ENCODE data around the gene KCNH2. TPM values are rescaled to one million over a fixed set of nuclear protein-coding genes. Genes with fewer than 3 reads are reported as not detected.

The KCNH2 gene
- total RNA-seq, 2 donors from 2014 or later = 27.3 to 37.3 TPM

- intact Hi-C loops (cut with DNase I) = loop anchor here in 1 of 2 donors (10.0 kb wide), 1 partner anchor 196 kb away; no protein-coding TSS in a partner anchor
- no peak for DNase-seq (ENCODE audit: low spot score)
These were observed 2.5 kb upstream of the KCNH2 start for GRCh38 chr7:150980663-150981062.

- intact Hi-C loops (cut with DNase I) = loop anchor here in 1 of 2 donors (10.0 kb wide), 1 partner anchor 195 kb away; no protein-coding TSS in a partner anchor
- no peak for DNase-seq (ENCODE audit: low spot score)
These were observed 1.7 kb upstream of the KCNH2 start for GRCh38 chr7:150979713-150980390.

DNA sequence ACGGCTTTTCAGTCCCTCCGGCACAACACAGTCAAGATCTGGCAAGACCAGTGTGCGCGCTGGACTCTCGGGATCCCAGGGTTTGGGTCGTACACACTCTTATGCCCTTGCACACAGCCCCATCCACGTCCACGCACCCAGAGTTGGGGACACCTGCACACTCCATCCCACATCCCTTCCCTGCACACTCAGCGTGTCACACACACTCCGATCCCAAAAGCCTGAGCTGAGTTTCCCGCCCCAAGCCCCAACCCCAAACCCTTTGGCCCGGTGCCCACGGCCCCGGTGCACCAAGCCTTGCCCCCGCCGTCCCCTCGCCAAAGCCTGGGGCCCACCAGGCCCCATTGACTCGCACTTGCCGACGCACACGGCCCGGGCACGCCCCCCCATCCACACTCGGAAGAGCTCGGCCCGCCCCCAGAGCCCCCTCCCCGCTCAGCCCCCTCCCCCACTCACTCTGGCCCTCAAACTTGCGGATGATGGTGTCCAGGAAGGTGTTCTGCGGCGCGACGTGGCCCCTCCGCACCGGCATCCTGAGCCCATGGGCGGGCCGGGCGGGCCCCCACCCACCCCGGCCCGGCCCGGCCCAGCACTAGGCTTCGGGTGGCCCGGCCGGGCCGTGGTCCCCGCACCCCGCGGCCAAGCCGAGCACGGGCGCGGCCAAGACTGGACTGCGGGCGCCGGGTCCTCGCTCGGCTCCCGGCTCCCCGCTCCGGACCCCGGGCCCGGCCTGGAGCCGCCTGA is 567 bp downstream of the KCNH2 start:
- intact Hi-C loops (cut with DNase I) = no loop called here
- DNase-seq (ENCODE audit: low spot score) = no peak

- no peak for DNase-seq (ENCODE audit: low spot score)
- intact Hi-C loops (cut with DNase I) = no loop called here
These were observed 1.4 kb downstream of the KCNH2 start for GRCh38 chr7:150976529-150977381.

- DNase-seq (ENCODE audit: low spot score) = no peak
- intact Hi-C loops (cut with DNase I) = no loop called here
These were observed 2.4 kb downstream of the KCNH2 start for GRCh38 chr7:150975536-150976319.

GRCh38 chr7:150974468-150975391 is 3.4 kb downstream of the KCNH2 start:
- intact Hi-C loops (cut with DNase I) = no loop called here
- DNase-seq (ENCODE audit: low spot score) = peak; percentile 83

DNA sequence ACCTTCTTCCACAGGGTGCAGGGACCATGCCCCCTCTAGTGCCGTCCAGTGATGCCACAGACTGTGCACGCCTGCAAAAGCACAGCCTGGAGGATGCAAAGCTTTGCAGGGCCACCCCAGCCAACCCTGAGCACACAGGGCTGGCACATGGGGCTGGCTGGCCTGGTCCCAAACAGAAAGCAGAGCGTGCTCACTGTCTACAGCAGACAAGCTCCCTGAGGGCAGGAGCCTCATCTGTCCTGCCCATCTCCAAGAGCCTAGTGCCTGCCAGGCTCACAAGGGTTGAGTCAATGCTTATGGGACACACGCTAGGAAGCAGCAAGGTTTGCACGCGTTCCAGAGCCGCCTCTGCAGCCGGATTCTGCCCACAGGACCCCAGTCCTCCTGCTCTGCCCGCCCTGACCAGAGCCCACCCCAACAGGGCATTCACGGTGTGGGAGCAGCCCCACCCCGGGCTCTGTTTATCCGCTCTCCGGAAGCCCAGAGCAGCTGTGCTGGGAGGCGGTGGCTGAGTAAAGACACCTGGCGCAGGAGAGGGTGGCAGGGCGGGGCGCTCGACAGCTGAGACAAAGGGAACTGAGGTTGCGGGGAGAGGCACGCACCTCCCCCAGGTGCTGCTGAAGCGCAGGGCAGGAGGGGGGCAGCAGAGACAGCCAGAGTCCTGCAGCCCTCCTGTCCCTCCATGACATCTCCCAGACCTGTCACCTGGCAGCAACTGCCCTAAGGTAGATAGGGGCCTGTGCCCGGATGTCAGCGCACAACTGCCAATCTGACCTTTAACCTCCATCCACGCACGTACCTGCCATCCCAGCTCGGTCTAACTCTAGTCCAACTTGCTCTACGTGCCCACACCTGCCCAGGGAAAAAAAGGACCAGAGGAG is 4.3 kb downstream of the KCNH2 start:
- intact Hi-C loops (cut with DNase I) = no loop called here
- DNase-seq (ENCODE audit: low spot score) = no peak

- no peak for DNase-seq (ENCODE audit: low spot score)
- intact Hi-C loops (cut with DNase I) = no loop called here
These were observed 5.4 kb downstream of the KCNH2 start for GRCh38 chr7:150972741-150973140.

- intact Hi-C loops (cut with DNase I) = no loop called here
- DNase-seq (ENCODE audit: low spot score) = peak; percentile 76
These were observed 6.1 kb downstream of the KCNH2 start for GRCh38 chr7:150972023-150972468.

DNA sequence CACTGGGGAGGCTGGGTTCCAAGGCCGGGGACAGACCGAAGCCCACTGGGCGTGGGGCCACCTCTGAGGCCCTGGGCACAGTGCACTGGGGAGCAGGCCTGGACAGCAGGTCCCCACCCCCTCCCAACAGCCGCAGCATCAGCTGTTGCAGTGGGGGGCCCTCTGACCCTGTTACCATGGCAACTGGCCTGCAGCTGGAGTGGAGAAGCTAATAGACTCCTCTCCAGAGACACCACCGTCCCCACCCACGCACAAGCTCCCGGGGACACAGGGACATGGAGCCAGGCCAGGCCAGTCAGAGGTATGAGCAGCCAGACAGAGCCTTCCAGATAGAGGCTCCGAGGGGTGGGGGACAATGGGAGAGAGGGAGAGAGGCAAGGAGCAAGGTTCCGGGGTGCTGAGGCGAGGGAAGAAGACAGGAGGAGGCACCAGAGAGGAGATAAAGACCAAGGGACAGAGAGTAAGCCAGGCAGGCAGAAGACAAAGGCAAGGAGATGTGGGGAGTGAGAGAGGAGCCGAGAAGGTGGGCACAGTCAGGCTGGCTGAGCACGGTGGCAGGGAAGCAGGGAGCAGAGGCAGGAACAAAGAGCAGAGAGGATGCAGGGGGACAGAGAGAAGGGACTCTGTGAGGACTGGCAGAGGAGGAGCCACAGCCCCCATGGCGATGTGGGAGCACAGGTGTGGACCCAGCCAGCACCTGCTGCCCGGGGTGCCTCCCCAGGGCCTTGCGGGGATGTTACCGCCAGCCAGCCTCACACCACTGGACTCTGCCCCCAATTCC is 6.7 kb downstream of the KCNH2 start:
- no peak for DNase-seq (ENCODE audit: low spot score)
- intact Hi-C loops (cut with DNase I) = no loop called here

GRCh38 chr7:150970424-150970823 is 7.7 kb downstream of the KCNH2 start:
- DNase-seq (ENCODE audit: low spot score) = no peak
- intact Hi-C loops (cut with DNase I) = no loop called here

GRCh38 chr7:150969475-150969874 is 8.6 kb downstream of the KCNH2 start:
- no peak for DNase-seq (ENCODE audit: low spot score)
- intact Hi-C loops (cut with DNase I) = no loop called here

DNA sequence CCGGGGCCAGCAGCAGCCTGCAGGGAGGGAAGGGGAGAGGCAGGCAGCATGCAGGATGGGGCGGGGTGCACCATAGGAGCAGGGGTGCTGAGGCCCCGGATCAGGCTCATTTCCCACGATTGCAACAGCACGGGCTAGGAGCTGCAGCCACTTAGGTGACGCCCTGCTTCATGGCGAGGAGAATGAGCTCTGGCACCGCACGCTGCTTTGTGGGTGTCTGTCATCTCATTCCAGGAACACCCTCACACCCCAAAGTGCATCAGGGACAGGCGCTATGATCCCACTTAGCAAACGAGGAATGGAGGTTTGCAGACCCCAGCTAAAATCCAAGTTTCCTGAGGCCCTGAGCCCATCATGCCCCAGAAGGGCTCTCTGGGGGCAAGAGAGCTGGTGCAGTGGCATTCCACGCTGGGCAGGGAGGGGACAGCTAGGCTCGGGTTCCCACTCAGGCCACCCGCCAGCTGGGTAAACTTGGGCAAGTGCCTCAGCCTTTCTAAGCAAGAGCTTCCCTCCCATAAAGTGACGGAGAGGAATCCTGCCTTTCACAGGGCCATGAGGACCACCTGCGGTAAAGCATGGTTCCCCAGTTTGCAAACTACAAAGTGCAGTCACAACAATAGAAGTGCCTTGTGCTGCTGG is 9.3 kb downstream of the KCNH2 start:
- intact Hi-C loops (cut with DNase I) = no loop called here
- DNase-seq (ENCODE audit: low spot score) = no peak

DNA sequence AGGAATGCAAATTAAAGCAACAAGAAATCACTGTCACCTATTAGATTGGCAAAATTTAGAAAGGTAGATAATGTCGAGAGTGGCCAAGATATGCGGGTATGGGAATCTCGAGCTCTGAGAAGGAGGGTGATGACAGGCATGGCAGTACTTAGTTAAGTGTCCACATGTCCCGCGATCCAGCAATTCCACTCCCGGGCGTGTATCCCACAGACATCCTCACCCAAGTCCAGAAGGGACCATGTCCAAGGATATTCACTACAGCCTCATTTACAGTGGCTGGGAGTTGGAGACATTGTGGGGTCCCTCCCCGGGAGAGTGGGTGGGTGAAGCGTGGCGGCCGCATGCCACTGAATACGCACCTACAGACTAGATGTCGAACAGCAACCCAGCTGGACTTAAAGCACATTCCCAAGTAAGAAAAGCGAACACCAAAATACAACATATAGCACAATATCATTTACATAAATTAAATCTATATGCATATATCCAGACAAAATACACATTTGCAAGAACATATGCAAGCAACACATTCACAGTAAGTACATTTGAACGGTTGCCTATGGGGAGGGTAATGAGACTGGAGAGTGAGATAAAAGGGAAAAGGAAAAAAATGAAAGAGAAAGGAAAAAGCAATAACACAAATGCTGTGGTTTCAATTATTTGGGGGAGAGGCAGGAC is 9.9 kb downstream of the KCNH2 start:
- DNase-seq (ENCODE audit: low spot score) = no peak
- intact Hi-C loops (cut with DNase I) = no loop called here

DNA sequence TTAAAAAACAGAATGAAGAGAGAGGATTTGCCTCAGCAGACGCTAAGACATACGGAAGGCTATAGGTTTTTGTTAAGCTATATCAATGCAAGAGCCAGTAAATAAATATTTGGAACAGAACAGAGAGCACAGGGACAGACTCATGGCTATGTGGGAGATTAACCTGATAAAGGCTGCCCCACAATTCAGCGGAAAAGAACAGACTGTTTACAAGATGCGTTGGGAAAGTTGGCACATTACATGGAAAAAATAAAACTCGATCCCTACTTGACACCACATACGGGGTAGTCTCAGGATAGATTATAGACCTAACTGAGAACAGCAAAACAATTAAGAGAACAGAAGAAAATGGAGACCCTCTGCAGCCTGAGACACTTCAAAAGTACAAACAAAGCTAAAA is 10.8 kb downstream of the KCNH2 start:
- DNase-seq (ENCODE audit: low spot score) = no peak

More for the DNA sequence above, 10.8 kb downstream of the KCNH2 start:
- intact Hi-C loops (cut with DNase I) = no loop called here

All from posterior vena cava (tissue), 2 donors.